ENCODE measurements around the gene FAM83G. TPM values are rescaled to one million over a fixed set of nuclear protein-coding genes. Genes with fewer than 3 reads are reported as not detected.
"Not testable (repeated sequence)": the region's sequence is repeated elsewhere in the genome, so short reads cannot be mapped to it uniquely, and the experiment has no call there.

FAM83G gene
- total RNA-seq, 5 donors from 2014 or later (not counting 1 experiment from before 2014, with no cell fraction given) = 4.9 to 23.3 (median 20.8) TPM

- ChIA-PET POLR2A (no interaction called here), CTCF (interaction anchor here in 1 of 2 donors (0.6 kb wide), 1 partner anchor 61 kb away, joined by 4 read pairs; no protein-coding TSS in a partner anchor)
- H3K4me1 ChIP-seq (ENCODE audit: control insufficient read depth in 1 of 2, extremely low read depth in 1 of 2, insufficient read depth in 2 of 2, low read length in 2 of 2) = peaks cover 16 to 58% of the 10 kb centered on the region in 2 experiments
- peak overlapping the region in 1 of 2 donors; percentile 64 for H3K27ac Mint-ChIP-seq
- H3K9me3 Mint-ChIP-seq = no peaks in the 10 kb centered on the region
- no peak overlapping the region for H3K4me3 ChIP-seq (ENCODE audit: control insufficient read depth in 1 of 2, extremely low read depth in 1 of 2, low read length in 1 of 2)
- H3K27ac ChIP-seq (ENCODE audit: low read length) = no peak overlapping the region
- no peaks in the 10 kb centered on the region for H3K36me3 ChIP-seq (ENCODE audit: control insufficient read depth in 2 of 2, extremely low read depth in 1 of 2, insufficient read depth in 1 of 2, low read length in 1 of 2)
- no peaks in the 10 kb centered on the region for H3K36me3 Mint-ChIP-seq
- H3K4me3 Mint-ChIP-seq = no peak overlapping the region
- H3K4me1 Mint-ChIP-seq = peaks cover 40 to 47% (median 45%) of the 10 kb centered on the region in 3 donors
- H3K27me3 ChIP-seq (replicated peaks in 1 of 2; ENCODE audit: control insufficient read depth in 2 of 2, extremely low read depth in 1 of 2, insufficient read depth in 2 of 2, low read length in 1 of 2) = peaks cover 0 to 4% of the 10 kb centered on the region in 2 experiments
- ATAC-seq (replicated peaks in 1 of 4) = no peak
- H3K9me3 ChIP-seq = no peaks in the 10 kb centered on the region
- peaks cover 0 to 3% of the 10 kb centered on the region in 2 donors for H3K27me3 Mint-ChIP-seq
- 93% methylated on average over 8 of the region's 11 CpGs for whole genome bisulfite sequencing (ENCODE audit: insufficient coverage)
- no peak for DNase-seq
These were observed 46.0 kb downstream of the FAM83G start for GRCh38 chr17:18958611-18959010.

DNA sequence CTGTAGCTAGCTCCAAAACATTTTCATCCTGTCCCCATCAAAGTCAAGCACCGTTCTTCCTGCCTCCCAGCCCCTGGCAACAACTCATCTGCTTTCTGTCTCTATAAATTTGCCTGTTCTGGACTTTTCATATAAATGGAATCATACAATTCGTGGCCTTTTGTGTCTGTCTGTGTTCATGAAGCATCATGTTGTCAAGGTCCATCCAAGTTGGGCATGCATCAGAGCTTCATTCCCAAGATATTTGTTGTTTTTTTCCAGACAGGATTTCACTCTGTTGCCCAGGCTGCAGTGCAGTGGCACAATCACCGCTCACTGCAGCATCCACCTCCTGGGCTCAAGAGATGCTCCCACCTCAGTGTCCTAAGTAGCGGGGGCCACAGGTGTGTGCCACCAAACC lies 46.7 kb downstream of the FAM83G start:
- ATAC-seq (replicated peaks in 1 of 4) = no peak
- POLR2A ChIA-PET = no interaction called here

GRCh38 chr17:18956581-18956980 lies 48.0 kb downstream of the FAM83G start:
- POLR2A ChIA-PET = interaction anchor here in 1 of 2 donors (0.7 kb wide), 1 partner anchor 13 kb away, joined by 9 read pairs; no protein-coding TSS in a partner anchor

More for the DNA sequence above, 46.7 kb downstream of the FAM83G start:
- Histone ChIP-seq H3K4me1 (ENCODE audit: control insufficient read depth in 1 of 2, extremely low read depth in 1 of 2, insufficient read depth in 2 of 2, low read length in 2 of 2) (peaks cover 16 to 58% of the 10 kb centered on the region in 2 experiments), H3K4me3 (ENCODE audit: control insufficient read depth in 1 of 2, extremely low read depth in 1 of 2, low read length in 1 of 2) (no peak overlapping the region), H3K27me3 (replicated peaks in 1 of 2; ENCODE audit: control insufficient read depth in 2 of 2, extremely low read depth in 1 of 2, insufficient read depth in 2 of 2, low read length in 1 of 2) (peaks cover 0 to 4% of the 10 kb centered on the region in 2 experiments), H3K27ac (ENCODE audit: low read length) (no peak overlapping the region), H3K36me3 (ENCODE audit: control insufficient read depth in 2 of 2, extremely low read depth in 1 of 2, insufficient read depth in 1 of 2, low read length in 1 of 2) (no peaks in the 10 kb centered on the region), H3K9me3 (no peaks in the 10 kb centered on the region)
- peak overlapping the region in 1 of 3 donors; percentile 36 for H3K4me3 Mint-ChIP-seq
- DNase-seq = no peak
- H3K4me1 Mint-ChIP-seq = peaks cover 44 to 51% (median 50%) of the 10 kb centered on the region in 3 donors
- CTCF ChIA-PET = no interaction called here
- H3K9me3 Mint-ChIP-seq = no peaks in the 10 kb centered on the region
- H3K27ac Mint-ChIP-seq = peak overlapping the region; percentile 3 to 45
- peaks cover 0 to 3% of the 10 kb centered on the region in 2 donors for H3K27me3 Mint-ChIP-seq
- no peaks in the 10 kb centered on the region for H3K36me3 Mint-ChIP-seq
- WGBS (ENCODE audit: insufficient coverage) = 92% methylated on average over 4 of the region's 4 CpGs

DNA sequence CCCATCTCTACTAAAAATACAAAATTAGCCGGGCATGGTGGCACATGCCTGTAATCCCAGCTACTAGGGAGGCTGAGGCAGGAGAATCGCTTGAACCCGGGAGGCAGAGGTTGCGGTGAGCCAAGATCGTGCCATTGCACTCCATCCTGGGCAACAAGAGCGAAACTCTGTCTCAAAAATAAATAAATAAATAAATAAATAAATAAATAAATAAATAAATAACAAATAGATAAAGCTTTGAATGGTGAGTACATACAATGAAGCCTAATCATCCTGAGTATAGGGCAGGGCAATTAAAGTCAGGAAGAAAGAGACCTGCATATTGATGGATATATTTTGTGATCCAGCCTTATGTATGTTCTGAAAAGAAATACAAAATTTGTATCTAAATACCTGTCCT lies 48.5 kb downstream of the FAM83G start:
- Mint-ChIP-seq H3K4me3 (peak overlapping the region in 2 of 3 donors; percentile 60 to 78), H3K27ac (peak overlapping the region; percentile 88 to 91), H3K4me1 (peaks cover 44 to 55% (median 50%) of the 10 kb centered on the region in 3 donors)
- ChIA-PET CTCF (interaction anchor here in 1 of 2 donors (0.7 kb wide), 1 partner anchor 51 kb away, joined by 4 read pairs; no protein-coding TSS in a partner anchor), POLR2A (interaction anchor here in 1 of 2 donors (0.5 to 0.7 kb wide), 2 partner anchors 14 to 23 kb away, joined by 3 to 9 read pairs; no protein-coding TSS in a partner anchor)
- H3K9me3 Mint-ChIP-seq; H3K36me3 ChIP-seq (ENCODE audit: control insufficient read depth in 2 of 2, extremely low read depth in 1 of 2, insufficient read depth in 1 of 2, low read length in 1 of 2); H3K27me3 ChIP-seq (replicated peaks in 1 of 2; ENCODE audit: control insufficient read depth in 2 of 2, extremely low read depth in 1 of 2, insufficient read depth in 2 of 2, low read length in 1 of 2); H3K9me3 ChIP-seq; DNase-seq; H3K36me3 Mint-ChIP-seq; H3K4me3 ChIP-seq (ENCODE audit: control insufficient read depth in 1 of 2, extremely low read depth in 1 of 2, low read length in 1 of 2); H3K27me3 Mint-ChIP-seq; H3K27ac ChIP-seq (ENCODE audit: low read length): not testable (repeated sequence)
- no CpG with 5 or more reads among the region's 6 CpGs for WGBS (ENCODE audit: insufficient coverage)
- peak in 1 of 4 experiments; percentile 4 for ATAC-seq (replicated peaks in 1 of 4)
- H3K4me1 ChIP-seq (ENCODE audit: control insufficient read depth in 1 of 2, extremely low read depth in 1 of 2, insufficient read depth in 2 of 2, low read length in 2 of 2) = peaks cover 16 to 47% of the 10 kb centered on the region in 2 experiments

More at GRCh38 chr17:18956581-18956980, 48.0 kb downstream of the FAM83G start:
- no peak overlapping the region for H3K27ac ChIP-seq (ENCODE audit: low read length)
- no peak overlapping the region for H3K27ac Mint-ChIP-seq
- DNase-seq (no peak), ATAC-seq (replicated peaks in 1 of 4) (no peak)
- peak overlapping the region in 1 of 3 donors; percentile 29 for H3K4me3 Mint-ChIP-seq
- H3K9me3 ChIP-seq = no peaks in the 10 kb centered on the region
- peaks cover 16 to 53% of the 10 kb centered on the region in 2 experiments for H3K4me1 ChIP-seq (ENCODE audit: control insufficient read depth in 1 of 2, extremely low read depth in 1 of 2, insufficient read depth in 2 of 2, low read length in 2 of 2)
- CTCF ChIA-PET = no interaction called here
- H3K4me1 Mint-ChIP-seq = peaks cover 44 to 55% (median 50%) of the 10 kb centered on the region in 3 donors
- 83% methylated on average over 1 of the region's 3 CpGs for WGBS (ENCODE audit: insufficient coverage)
- peaks cover 0 to 2% of the 10 kb centered on the region in 2 experiments for H3K27me3 ChIP-seq (replicated peaks in 1 of 2; ENCODE audit: control insufficient read depth in 2 of 2, extremely low read depth in 1 of 2, insufficient read depth in 2 of 2, low read length in 1 of 2)
- H3K4me3 ChIP-seq (ENCODE audit: control insufficient read depth in 1 of 2, extremely low read depth in 1 of 2, low read length in 1 of 2) = no peak overlapping the region
- H3K27me3 Mint-ChIP-seq = peaks cover 0 to 3% of the 10 kb centered on the region in 2 donors
- H3K9me3 Mint-ChIP-seq = no peaks in the 10 kb centered on the region
- H3K36me3 Mint-ChIP-seq = no peaks in the 10 kb centered on the region
- no peaks in the 10 kb centered on the region for H3K36me3 ChIP-seq (ENCODE audit: control insufficient read depth in 2 of 2, extremely low read depth in 1 of 2, insufficient read depth in 1 of 2, low read length in 1 of 2)

DNA sequence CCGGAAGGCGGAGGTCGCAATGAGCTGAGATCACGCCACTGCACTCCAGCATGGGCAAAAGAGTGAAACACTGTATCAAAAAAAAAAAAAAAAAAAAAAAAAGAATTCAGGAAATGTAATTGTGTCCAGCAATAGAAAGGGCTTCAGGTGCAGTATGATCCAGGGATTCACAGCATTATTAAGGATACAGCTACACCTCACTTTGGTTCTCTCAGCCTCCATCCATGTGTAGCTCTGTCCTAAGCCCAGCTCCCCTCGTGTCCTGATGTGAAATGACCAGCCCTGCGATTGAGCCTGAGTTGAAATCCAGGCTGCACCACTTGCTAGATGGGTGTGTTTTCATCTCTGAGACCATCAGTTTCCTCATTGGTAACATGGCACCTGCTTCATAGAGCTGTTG lies 49.6 kb downstream of the FAM83G start:
- no peaks in the 10 kb centered on the region for H3K36me3 ChIP-seq (ENCODE audit: control insufficient read depth in 2 of 2, extremely low read depth in 1 of 2, insufficient read depth in 1 of 2, low read length in 1 of 2)
- POLR2A ChIA-PET = interaction anchor here in 1 of 2 donors (0.5 kb wide), 1 partner anchor 98 kb away, joined by 3 read pairs; no protein-coding TSS in a partner anchor
- Mint-ChIP-seq H3K4me3 (peak overlapping the region; percentile 37 to 78 (median 60)), H3K27me3 (no peaks in the 10 kb centered on the region), H3K36me3 (no peaks in the 10 kb centered on the region), H3K27ac (peak overlapping the region; percentile 88 to 91), H3K4me1 (peaks cover 42 to 58% (median 43%) of the 10 kb centered on the region in 3 donors), H3K9me3 (no peaks in the 10 kb centered on the region)
- H3K9me3 ChIP-seq = no peaks in the 10 kb centered on the region
- WGBS (ENCODE audit: insufficient coverage) = 83% methylated on average over 1 of the region's 6 CpGs
- peak overlapping the region; percentile 55 for H3K27ac ChIP-seq (ENCODE audit: low read length)
- H3K4me1 ChIP-seq (ENCODE audit: control insufficient read depth in 1 of 2, extremely low read depth in 1 of 2, insufficient read depth in 2 of 2, low read length in 2 of 2) = peaks cover 16 to 38% of the 10 kb centered on the region in 2 experiments
- no peaks in the 10 kb centered on the region for H3K27me3 ChIP-seq (replicated peaks in 1 of 2; ENCODE audit: control insufficient read depth in 2 of 2, extremely low read depth in 1 of 2, insufficient read depth in 2 of 2, low read length in 1 of 2)
- peak in 1 of 4 experiments; percentile 11 for ATAC-seq (replicated peaks in 1 of 4)
- CTCF ChIA-PET = interaction anchor here in 1 of 2 donors (0.7 kb wide), 1 partner anchor 1122 kb away, joined by 9 read pairs; no protein-coding TSS in a partner anchor
- DNase-seq = no peak
- peak overlapping the region; percentile 11 to 39 for H3K4me3 ChIP-seq (ENCODE audit: control insufficient read depth in 1 of 2, extremely low read depth in 1 of 2, low read length in 1 of 2)

DNA sequence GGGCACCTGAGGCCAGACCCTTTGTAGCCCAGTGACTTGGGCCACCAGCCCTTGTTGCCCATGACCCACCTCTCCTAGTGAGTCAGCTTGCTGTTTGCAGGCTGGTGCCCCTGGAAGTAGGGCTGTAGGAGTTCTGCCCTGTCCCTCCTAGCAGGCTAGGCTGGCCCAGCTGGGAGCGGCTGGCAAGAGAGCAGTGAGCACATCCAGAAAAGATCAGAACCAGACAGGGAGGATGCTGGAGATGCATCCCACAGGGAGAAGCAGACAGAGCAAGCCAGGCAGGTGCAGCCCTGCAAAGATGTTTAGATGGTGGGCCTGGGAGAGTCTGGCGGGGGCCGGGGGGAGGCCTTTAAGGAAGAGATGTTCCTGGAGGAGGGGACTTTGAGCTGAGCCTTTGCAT lies 50.2 kb downstream of the FAM83G start:
- Mint-ChIP-seq H3K9me3 (no peaks in the 10 kb centered on the region), H3K36me3 (no peaks in the 10 kb centered on the region), H3K4me1 (peaks cover 41 to 62% (median 42%) of the 10 kb centered on the region in 3 donors), H3K27me3 (no peaks in the 10 kb centered on the region), H3K4me3 (peak overlapping the region in 2 of 3 donors; percentile 22 to 78), H3K27ac (peak overlapping the region; percentile 84 to 91)
- Histone ChIP-seq H3K9me3 (no peaks in the 10 kb centered on the region), H3K4me1 (ENCODE audit: control insufficient read depth in 1 of 2, extremely low read depth in 1 of 2, insufficient read depth in 2 of 2, low read length in 2 of 2) (peaks cover 16 to 36% of the 10 kb centered on the region in 2 experiments), H3K27me3 (replicated peaks in 1 of 2; ENCODE audit: control insufficient read depth in 2 of 2, extremely low read depth in 1 of 2, insufficient read depth in 2 of 2, low read length in 1 of 2) (no peaks in the 10 kb centered on the region), H3K4me3 (ENCODE audit: control insufficient read depth in 1 of 2, extremely low read depth in 1 of 2, low read length in 1 of 2) (no peak overlapping the region), H3K36me3 (ENCODE audit: control insufficient read depth in 2 of 2, extremely low read depth in 1 of 2, insufficient read depth in 1 of 2, low read length in 1 of 2) (no peaks in the 10 kb centered on the region), H3K27ac (ENCODE audit: low read length) (no peak overlapping the region)
- ChIA-PET CTCF (interaction anchor here in 1 of 2 donors (0.7 kb wide), 1 partner anchor 1121 kb away, joined by 9 read pairs; no protein-coding TSS in a partner anchor), POLR2A (no interaction called here)
- WGBS (ENCODE audit: insufficient coverage) = 100% methylated on average over 3 of the region's 3 CpGs
- no peak for DNase-seq
- no peak for ATAC-seq (replicated peaks in 1 of 4)
